HG02623 (cell line): ENCODE measurements around the gene RIMS4.

ENCODE experiments used
- ATAC-seq: cut with Tn5 transposase; IDR thresholded peaks from one replicate; pipeline ENCODE4 v1.9.1; 2021; ENCODE audit warnings: moderate library complexity; ENCODE audit not compliant: unreplicated experiment

The RIMS4 gene

DNA sequence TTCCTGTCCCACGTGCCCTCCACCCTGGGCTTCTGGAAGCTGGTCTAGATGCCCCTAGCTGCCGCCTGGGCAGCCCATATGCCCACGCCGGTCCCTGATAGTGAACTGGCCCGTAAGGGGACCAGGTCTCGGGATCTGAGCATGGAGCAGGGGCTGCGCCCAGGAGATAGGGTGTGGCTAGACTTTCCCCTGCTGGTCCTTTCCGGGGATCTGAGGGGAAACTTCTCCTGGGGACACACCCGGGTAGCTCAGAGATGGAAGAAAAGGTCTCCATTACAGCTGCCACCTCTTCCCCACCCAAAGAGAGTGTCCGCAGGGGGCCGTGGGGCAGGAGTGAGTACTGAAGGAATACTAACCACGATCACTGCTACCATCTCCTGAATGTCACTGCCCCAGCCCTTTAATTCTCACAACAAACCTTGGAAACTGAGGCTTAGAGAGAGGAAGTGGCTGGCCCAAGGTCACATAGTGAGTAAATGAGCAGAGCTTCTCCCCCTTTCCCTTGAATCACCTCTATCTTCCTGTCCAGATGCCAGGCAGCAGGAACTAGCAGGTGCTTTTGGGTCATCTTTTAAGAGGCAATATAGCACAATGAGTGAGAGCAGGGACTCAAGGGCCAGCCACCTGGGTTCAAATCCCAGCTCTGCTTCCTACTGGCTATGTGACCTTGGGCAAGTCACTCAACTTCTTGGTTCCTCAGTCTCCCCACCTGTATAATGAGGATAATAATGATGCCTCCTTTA lies 107.0 kb downstream of the RIMS4 start:
- ATAC-seq: no peak

- no peak for ATAC-seq
Observed at GRCh38 chr20:44702776-44703175, 107.6 kb downstream of the RIMS4 start.

DNA sequence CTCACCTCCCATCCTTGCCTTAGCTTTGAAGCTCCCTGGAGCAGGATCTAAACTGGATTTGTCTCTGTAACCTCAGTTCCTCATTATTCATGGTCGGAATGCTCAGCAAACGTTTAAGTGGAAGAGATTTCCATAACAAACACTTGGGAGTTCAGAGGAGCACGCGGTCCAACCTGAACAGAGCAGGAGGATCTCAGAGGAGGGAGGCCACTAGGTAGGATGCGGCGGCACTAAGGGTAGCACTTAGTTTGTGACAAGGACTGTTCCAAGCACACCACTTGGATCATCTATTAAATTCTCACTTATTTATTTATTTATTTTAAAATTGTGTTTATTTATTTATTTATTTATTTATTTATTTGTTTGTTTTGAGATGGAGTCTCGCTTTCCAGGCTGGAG lies 108.5 kb downstream of the RIMS4 start:
- ATAC-seq: no peak
